Common myeloid progenitor, CD34-positive (primary cell): ENCODE results near the gene SNRPF.

Experiments
- CTCF ChIA-PET: fragments of 350-600 bp; sonication (Branson Sonifier 250); formaldehyde crosslinking; loops from one replicate; lab custom pipeline; 2021; ENCODE audit warnings: antibody characterized with exemption; lab: Charles Lee
- POLR2A ChIA-PET: fragments of 350-600 bp; sonication (Branson Sonifier 250); formaldehyde crosslinking; loops from one replicate; lab custom pipeline; 2021; ENCODE audit warnings: antibody characterized with exemption; lab: Charles Lee
- DNase-seq, 3 donors: peaks; one replicate each; pipeline versions ENCODE4 v3.0.0 to v3.0.0-alpha.2; 2013
- H3K27ac ChIP-seq, 2 experiments: 1 replicate in 1 of 2; 2 replicates in 1 of 2; pipeline ENCODE4 v1.7.0; 2013; ENCODE audit warnings: inconsistent platforms in 2 of 2, low read length in 2 of 2, mild to moderate bottlenecking in 2 of 2, low read depth in 1 of 2, moderate library complexity in 1 of 2; ENCODE audit not compliant: severe bottlenecking in 2 of 2, insufficient read depth in 1 of 2, poor library complexity in 1 of 2
- H3K27me3 ChIP-seq, 5 experiments: replicated peaks in 2 of 5; 1 replicate in 3 of 5; 2 replicates in 2 of 5; pipeline versions ENCODE4 v1.6.1 to v1.7.0; 2013; ENCODE audit warnings: low read length in 4 of 5, mild to moderate bottlenecking in 2 of 5, moderate library complexity in 2 of 5, inconsistent platforms in 1 of 5; ENCODE audit not compliant: insufficient read depth in 5 of 5, control insufficient read depth in 4 of 5
- H3K36me3 ChIP-seq, 4 experiments: 1 replicate in 2 of 4; 2 replicates in 2 of 4; pipeline versions ENCODE4 v1.6.1 to v1.7.0; 2013; ENCODE audit warnings: low read length in 3 of 4, control low read depth in 1 of 4, mild to moderate bottlenecking in 1 of 4; ENCODE audit not compliant: control insufficient read depth in 4 of 4, insufficient read depth in 4 of 4
- H3K4me1 ChIP-seq, 4 experiments: 1 replicate in 3 of 4; 2 replicates in 1 of 4; pipeline versions ENCODE4 v1.6.1 to v1.7.1; 2013; ENCODE audit warnings: low read length in 3 of 4, mild to moderate bottlenecking in 3 of 4, control low read depth in 1 of 4, inconsistent platforms in 1 of 4, moderate library complexity in 1 of 4; ENCODE audit not compliant: control insufficient read depth in 4 of 4, insufficient read depth in 4 of 4; ENCODE audit errors: control extremely low read depth in 1 of 4
- H3K4me3 ChIP-seq, 7 experiments: 1 replicate in 4 of 7; 2 replicates in 3 of 7; pipeline versions ENCODE4 v1.5.1 to v1.7.0; 2013; ENCODE audit warnings: mild to moderate bottlenecking in 7 of 7, low read length in 6 of 7, moderate library complexity in 6 of 7, inconsistent platforms in 2 of 7, low read depth in 2 of 7, control low read depth in 1 of 7; ENCODE audit not compliant: insufficient read depth in 4 of 7, control insufficient read depth in 1 of 7; ENCODE audit errors: extremely low read depth in 1 of 7
- H3K9me3 ChIP-seq, 5 experiments: 1 replicate in 4 of 5; 2 replicates in 1 of 5; pipeline versions ENCODE4 v1.6.1 to v1.7.1; 2013; ENCODE audit warnings: low read length in 4 of 5, mild to moderate bottlenecking in 2 of 5, inconsistent platforms in 1 of 5, low read depth in 1 of 5, moderate library complexity in 1 of 5; ENCODE audit not compliant: control insufficient read depth in 4 of 5, insufficient read depth in 2 of 5; ENCODE audit errors: control extremely low read depth in 1 of 5
- WGBS: methylation state at CpG from one replicate; pipeline ENCODE4 v1.1.5; 2013; ENCODE audit not compliant: insufficient coverage; 5-methylcytosine and 5-hydroxymethylcytosine counted together

Gene SNRPF

DNA sequence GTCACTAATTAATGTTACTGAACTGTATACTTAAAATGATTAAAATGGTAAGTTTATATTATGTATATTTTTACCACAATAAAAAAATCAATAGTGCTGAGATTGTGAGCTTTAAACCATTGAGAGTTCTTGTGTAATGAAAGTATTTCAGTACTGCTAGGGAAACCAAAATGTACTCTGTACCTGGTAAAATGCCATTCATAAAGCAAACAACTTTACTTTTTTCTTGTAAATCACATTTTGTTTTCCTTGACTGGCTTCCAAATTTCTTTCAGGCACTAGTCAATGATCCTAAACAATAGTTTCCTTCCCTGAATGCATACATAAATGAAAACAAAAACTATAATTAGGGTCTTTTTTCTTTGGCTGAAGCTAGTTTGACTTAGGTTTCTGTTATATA is 29.4 kb upstream of the SNRPF start:
- CTCF ChIA-PET, result no interaction called here
- DNase-seq, result no peak
- Histone ChIP-seq H3K4me1 (no peaks in the 10 kb centered on the region), H3K27ac (no peak overlapping the region), H3K27me3 (peaks cover 0 to 3% (median 3%) of the 10 kb centered on the region in 5 experiments), H3K36me3 (no peaks in the 10 kb centered on the region), H3K9me3 (no peaks in the 10 kb centered on the region), H3K4me3 (no peak overlapping the region)
- POLR2A ChIA-PET, result no interaction called here

DNA sequence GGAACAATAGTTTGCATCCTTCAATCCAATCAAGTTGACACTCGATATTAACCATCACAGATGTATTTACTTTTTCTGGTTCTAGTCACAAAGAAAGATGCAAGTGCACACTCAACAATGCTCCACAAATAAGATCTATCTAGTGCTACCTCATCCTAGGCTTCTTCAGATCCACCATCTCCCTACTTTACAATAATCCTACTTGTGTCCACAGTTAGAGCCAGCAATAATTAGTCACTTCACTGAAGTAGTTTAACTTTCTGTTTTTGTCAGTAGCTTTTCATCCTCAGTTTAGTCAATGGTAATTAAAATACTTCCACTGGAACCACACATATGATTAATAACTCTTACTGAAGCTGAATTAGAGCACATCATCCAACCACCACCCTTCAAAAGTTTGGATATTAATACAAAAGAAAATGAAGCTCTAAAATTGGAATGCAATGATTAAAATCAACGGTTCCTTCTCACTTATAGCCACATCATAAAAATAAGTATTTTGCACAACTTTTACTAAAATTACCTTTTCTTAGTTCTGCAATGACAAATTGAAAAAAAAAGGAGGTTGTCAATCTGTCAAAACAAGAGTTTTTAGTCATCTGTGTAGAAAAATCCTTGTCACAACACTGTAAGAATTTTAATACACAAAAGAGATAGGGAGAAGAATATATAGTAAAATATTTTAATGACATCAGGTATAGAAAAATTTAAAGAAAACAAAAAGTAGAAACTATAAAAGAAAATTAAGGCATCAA is 28.2 kb upstream of the SNRPF start:
- 100% methylated on average over 1 of the region's 2 CpGs for WGBS
- Histone ChIP-seq H3K4me1 (no peaks in the 10 kb centered on the region), H3K9me3 (no peaks in the 10 kb centered on the region), H3K36me3 (no peaks in the 10 kb centered on the region), H3K27me3 (peaks cover 0 to 6% (median 3%) of the 10 kb centered on the region in 5 experiments), H3K27ac (no peak overlapping the region), H3K4me3 (no peak overlapping the region)
- no peak for DNase-seq
- ChIA-PET POLR2A (no interaction called here), CTCF (no interaction called here)

DNA sequence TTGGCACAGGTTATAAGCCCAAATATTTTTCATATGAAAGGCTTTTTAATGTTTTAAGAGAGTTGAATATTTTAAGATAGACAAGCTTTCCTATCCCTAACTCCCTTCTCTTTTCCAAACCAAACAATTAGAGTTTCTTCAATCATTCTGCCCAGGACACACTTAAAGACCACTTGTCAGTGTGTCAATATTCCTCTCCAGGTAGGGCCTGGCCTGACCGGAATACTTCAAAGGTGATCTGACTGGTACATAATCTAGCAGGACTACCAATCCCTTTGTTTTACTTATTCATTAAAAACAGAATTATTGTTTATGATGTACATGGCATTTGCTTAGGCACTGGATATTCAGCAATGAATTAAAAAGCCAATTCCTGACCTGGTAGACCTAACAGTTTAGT is 24.2 kb upstream of the SNRPF start:
- Histone ChIP-seq H3K4me3 (no peak overlapping the region), H3K9me3 (no peaks in the 10 kb centered on the region), H3K27me3 (peaks cover 4 to 22% (median 6%) of the 10 kb centered on the region in 5 experiments), H3K4me1 (peaks cover 0 to 7% (median 0%) of the 10 kb centered on the region in 4 experiments), H3K36me3 (no peaks in the 10 kb centered on the region), H3K27ac (no peak overlapping the region)
- CTCF ChIA-PET, result no interaction called here
- WGBS, result no CpG with 5 or more reads among the region's 1 CpG
- no peak for DNase-seq
- POLR2A ChIA-PET, result no interaction called here

DNA sequence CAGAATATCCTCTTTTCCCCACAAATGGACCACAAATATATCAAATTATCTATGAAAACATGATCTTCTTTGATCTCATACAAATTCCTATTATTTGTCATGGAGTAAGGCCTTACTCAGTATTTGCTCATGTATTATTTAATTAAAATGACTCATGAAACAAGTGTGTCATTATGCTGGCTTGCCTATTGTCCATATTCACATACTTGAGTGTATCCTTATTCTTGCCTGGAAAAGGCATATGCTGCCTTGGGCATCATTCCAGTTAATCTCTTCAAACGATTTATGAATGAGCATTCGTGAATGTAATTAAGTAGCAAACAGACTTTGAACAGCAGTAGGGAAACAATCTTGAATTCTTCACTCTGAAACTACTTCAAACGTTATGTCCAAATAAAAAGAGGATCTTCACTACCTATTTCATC is 22.6 kb upstream of the SNRPF start:
- peaks cover 0 to 7% (median 0%) of the 10 kb centered on the region in 4 experiments for H3K4me1 ChIP-seq
- no peaks in the 10 kb centered on the region for H3K9me3 ChIP-seq
- H3K36me3 ChIP-seq, result no peaks in the 10 kb centered on the region
- ChIA-PET POLR2A (no interaction called here), CTCF (no interaction called here)
- DNase-seq, result no peak
- peaks cover 1 to 22% (median 6%) of the 10 kb centered on the region in 5 experiments for H3K27me3 ChIP-seq
- no peak overlapping the region for H3K27ac ChIP-seq
- 84% methylated on average over 3 of the region's 3 CpGs for WGBS
- no peak overlapping the region for H3K4me3 ChIP-seq

DNA sequence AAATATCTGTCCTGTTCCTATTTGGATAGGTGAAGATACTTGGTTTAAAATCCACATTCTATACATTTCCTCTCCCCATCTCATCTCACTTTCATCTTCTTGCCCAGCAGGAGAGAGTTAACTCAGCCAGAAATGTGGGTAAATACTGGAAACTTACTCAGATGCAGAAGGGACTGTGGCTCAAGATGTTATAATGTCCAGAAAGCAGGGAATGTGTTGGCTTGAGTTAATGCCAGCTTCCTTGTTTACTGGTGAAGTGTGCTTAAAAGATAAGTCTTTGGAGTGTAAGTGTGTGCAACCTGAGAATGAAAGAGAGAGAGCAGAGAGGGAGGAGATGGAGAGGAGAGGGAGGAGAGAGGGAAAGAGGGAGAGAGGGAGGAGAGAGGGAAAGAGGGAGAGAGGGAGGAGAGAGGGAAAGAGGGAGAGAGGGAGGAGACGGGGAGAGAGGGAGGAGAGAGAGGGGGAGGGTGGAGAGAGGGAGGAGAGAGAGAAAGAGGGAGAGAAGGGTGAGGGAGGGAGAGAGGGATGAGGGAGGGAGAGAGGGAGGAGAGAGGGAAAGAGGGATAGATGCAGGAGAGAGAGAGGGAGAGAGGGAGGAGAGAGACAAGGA is 22.0 kb upstream of the SNRPF start:
- ChIA-PET POLR2A (no interaction called here), CTCF (no interaction called here)
- 0% methylated on average over 1 of the region's 1 CpG for WGBS
- Histone ChIP-seq H3K36me3 (no peaks in the 10 kb centered on the region), H3K4me1 (peaks cover 0 to 7% (median 0%) of the 10 kb centered on the region in 4 experiments), H3K4me3 (no peak overlapping the region), H3K27ac (no peak overlapping the region), H3K27me3 (peaks cover 1 to 22% (median 6%) of the 10 kb centered on the region in 5 experiments), H3K9me3 (no peaks in the 10 kb centered on the region)
- no peak for DNase-seq

DNA sequence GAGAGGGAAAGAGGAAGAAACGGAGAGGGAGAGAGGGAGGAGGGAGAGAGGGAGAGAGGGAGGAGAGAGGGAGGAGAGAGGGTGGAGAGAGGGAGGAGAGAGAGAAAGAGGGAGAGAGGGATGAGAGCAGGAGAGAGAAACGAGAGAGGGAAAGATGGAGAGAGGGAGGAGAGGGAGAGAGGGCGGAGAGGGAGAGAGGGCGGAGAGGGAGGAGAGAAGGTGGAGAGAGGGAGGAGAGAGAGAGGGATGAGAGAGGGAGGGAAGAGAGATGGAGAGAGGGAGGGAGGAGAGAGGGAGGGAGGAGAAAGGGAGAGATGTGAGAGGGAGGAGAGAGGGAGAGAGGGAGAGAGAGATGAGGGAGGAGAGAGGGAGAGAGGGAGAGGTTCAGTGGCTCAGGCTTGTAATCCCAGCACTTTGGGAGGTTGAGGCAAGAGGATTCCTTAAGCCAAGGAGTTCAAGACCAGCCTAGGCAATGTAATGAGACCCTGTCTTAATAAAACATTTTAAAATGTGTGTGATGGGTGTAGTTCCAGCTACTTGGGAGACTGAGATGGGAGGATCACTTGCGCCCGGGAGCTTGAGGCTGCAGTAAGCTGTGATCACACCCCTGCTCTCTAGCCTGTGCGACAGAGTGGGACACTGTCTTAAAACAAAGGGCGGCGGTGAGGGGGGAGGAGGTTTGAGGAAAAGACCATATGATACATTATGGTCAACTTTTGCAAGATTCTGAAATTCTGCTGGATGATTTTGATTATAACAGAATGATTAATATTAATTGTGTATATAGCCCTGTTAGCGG is 21.3 kb upstream of the SNRPF start:
- POLR2A ChIA-PET, result no interaction called here

More for the DNA sequence above, 21.3 kb upstream of the SNRPF start:
- Histone ChIP-seq H3K27ac (no peak overlapping the region), H3K4me1 (peaks cover 0 to 7% (median 0%) of the 10 kb centered on the region in 4 experiments), H3K27me3 (peaks cover 1 to 23% (median 6%) of the 10 kb centered on the region in 5 experiments), H3K4me3 (no peak overlapping the region), H3K36me3 (no peaks in the 10 kb centered on the region), H3K9me3 (no peaks in the 10 kb centered on the region)
- WGBS, result 78% methylated on average over 8 of the region's 10 CpGs
- CTCF ChIA-PET, result no interaction called here
- DNase-seq, result no peak
